ENCODE data around the gene BRME1.
A peak's percentile ranks its signal among the peaks of the same experiment; 100 is the strongest.

BRME1 gene

GRCh38 chr19:13847407-13848339, 58.2 kb downstream of the BRME1 start:
- peak; percentile 7 for TF ChIP-seq CTCF (IDR thresholded peaks at IDR 0.05; ENCODE audit: low read depth, low read length, missing control alignments)
- H3K4me3 ChIP-seq (replicated peaks; ENCODE audit: low read depth, low read length) = peak overlapping the region; percentile 38
- no peak for DNase-seq (ENCODE audit: extremely low read depth, low read depth)

- H3K4me3 ChIP-seq (replicated peaks; ENCODE audit: low read depth, low read length) = peak overlapping the region; percentile 38
- DNase-seq (ENCODE audit: extremely low read depth, low read depth) = no peak
- TF ChIP-seq CTCF (IDR thresholded peaks at IDR 0.05; ENCODE audit: low read depth, low read length, missing control alignments) = no peak
Observed at GRCh38 chr19:13846557-13847406, 59.1 kb downstream of the BRME1 start.

GRCh38 chr19:13844130-13844631, 61.7 kb downstream of the BRME1 start:
- H3K4me3 ChIP-seq (replicated peaks; ENCODE audit: low read depth, low read length) = no peak overlapping the region
- no peak for DNase-seq (ENCODE audit: extremely low read depth, low read depth)
- TF ChIP-seq CTCF (IDR thresholded peaks at IDR 0.05; ENCODE audit: low read depth, low read length, missing control alignments) = no peak

GRCh38 chr19:13843104-13843921, 62.6 kb downstream of the BRME1 start:
- TF ChIP-seq CTCF (IDR thresholded peaks at IDR 0.05; ENCODE audit: low read depth, low read length, missing control alignments) = no peak
- no peak for DNase-seq (ENCODE audit: extremely low read depth, low read depth)
- H3K4me3 ChIP-seq (replicated peaks; ENCODE audit: low read depth, low read length) = peak overlapping the region; percentile 96

GRCh38 chr19:13842291-13843103, 63.4 kb downstream of the BRME1 start:
- no peak for TF ChIP-seq CTCF (IDR thresholded peaks at IDR 0.05; ENCODE audit: low read depth, low read length, missing control alignments)
- no peak for DNase-seq (ENCODE audit: extremely low read depth, low read depth)
- peak overlapping the region; percentile 96 for H3K4me3 ChIP-seq (replicated peaks; ENCODE audit: low read depth, low read length)
